ENCODE data around the gene TMEM132E. TPM values are rescaled to one million over a fixed set of nuclear protein-coding genes. Genes with fewer than 3 reads are reported as not detected.

The TMEM132E gene
- polyA plus RNA-seq, 2 of the 4 experiments (the other 2 are of a cell fraction): not detected

DNA sequence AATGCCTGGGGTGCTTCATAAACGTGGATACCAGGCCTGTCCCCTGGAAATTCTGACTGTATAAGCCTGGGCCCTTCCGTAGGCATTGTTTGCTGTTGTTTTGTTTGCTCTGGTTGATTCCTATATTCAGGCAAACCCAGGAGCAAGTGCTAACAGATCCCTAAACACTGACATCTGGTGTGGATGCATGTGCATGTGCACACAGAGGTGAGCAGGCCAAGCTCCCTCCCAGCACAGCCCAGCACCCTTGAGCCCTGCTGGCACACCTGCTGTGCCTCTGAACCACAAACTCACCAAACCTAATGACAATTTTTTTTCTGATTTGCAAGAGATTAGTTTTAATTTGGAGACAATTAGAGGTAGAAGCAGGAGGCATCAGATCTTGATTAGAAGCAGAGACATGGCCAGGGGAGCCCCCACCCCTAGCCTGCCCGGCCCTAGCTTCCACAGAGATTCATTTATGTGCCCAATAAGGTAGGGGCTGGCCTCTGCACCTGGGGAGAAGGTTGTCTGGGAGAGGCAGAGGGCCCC is 40.4 kb downstream of the TMEM132E start:
- no peak for FAIRE-seq
- H3K4me3 ChIP-seq: no peak overlapping the region
- WGBS (ENCODE audit: missing lambda C conversion rate): 26% methylated on average over 3 of the region's 3 CpGs
- no peaks in the 10 kb centered on the region for H3K9me3 ChIP-seq
- no peak overlapping the region for H3K4me2 ChIP-seq
- POLR2A ChIA-PET: no interaction called here
- CTCF ChIA-PET: interaction anchor here (0.5 to 2.3 kb wide), 2 partner anchors 19 to 920 kb away, joined by 3 to 8 read pairs; no protein-coding TSS in a partner anchor
- H3K27ac ChIP-seq: no peak overlapping the region
- DNase-seq (ENCODE audit: low read depth in 1 of 2, low spot score in 1 of 2): no peak
- TF ChIP-seq HOXB5 (CRISPR knock-in tag; IDR thresholded peaks at IDR 0.05): no peak
- TF ChIP-seq, protein P1, sequence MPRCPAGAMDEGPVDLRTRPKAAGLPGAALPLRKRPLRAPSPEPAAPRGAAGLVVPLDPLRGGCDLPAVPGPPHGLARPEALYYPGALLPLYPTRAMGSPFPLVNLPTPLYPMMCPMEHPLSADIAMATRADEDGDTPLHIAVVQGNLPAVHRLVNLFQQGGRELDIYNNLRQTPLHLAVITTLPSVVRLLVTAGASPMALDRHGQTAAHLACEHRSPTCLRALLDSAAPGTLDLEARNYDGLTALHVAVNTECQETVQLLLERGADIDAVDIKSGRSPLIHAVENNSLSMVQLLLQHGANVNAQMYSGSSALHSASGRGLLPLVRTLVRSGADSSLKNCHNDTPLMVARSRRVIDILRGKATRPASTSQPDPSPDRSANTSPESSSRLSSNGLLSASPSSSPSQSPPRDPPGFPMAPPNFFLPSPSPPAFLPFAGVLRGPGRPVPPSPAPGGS (IDR thresholded peaks at IDR 0.05): no peak
- no peak for TF ChIP-seq KDM5A (IDR thresholded peaks at IDR 0.05)
- TF ChIP-seq, protein P2, sequence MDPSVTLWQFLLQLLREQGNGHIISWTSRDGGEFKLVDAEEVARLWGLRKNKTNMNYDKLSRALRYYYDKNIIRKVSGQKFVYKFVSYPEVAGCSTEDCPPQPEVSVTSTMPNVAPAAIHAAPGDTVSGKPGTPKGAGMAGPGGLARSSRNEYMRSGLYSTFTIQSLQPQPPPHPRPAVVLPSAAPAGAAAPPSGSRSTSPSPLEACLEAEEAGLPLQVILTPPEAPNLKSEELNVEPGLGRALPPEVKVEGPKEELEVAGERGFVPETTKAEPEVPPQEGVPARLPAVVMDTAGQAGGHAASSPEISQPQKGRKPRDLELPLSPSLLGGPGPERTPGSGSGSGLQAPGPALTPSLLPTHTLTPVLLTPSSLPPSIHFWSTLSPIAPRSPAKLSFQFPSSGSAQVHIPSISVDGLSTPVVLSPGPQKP (IDR thresholded peaks at IDR 0.05; ENCODE audit: low read depth, low read length): no peak
- TF ChIP-seq, protein P3, sequence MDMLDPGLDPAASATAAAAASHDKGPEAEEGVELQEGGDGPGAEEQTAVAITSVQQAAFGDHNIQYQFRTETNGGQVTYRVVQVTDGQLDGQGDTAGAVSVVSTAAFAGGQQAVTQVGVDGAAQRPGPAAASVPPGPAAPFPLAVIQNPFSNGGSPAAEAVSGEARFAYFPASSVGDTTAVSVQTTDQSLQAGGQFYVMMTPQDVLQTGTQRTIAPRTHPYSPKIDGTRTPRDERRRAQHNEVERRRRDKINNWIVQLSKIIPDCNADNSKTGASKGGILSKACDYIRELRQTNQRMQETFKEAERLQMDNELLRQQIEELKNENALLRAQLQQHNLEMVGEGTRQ (IDR thresholded peaks at IDR 0.05): no peak
- no peak for TF ChIP-seq GATA3 (IDR thresholded peaks at IDR 0.05; ENCODE audit: borderline replicate concordance)
- TF ChIP-seq, protein P4, sequence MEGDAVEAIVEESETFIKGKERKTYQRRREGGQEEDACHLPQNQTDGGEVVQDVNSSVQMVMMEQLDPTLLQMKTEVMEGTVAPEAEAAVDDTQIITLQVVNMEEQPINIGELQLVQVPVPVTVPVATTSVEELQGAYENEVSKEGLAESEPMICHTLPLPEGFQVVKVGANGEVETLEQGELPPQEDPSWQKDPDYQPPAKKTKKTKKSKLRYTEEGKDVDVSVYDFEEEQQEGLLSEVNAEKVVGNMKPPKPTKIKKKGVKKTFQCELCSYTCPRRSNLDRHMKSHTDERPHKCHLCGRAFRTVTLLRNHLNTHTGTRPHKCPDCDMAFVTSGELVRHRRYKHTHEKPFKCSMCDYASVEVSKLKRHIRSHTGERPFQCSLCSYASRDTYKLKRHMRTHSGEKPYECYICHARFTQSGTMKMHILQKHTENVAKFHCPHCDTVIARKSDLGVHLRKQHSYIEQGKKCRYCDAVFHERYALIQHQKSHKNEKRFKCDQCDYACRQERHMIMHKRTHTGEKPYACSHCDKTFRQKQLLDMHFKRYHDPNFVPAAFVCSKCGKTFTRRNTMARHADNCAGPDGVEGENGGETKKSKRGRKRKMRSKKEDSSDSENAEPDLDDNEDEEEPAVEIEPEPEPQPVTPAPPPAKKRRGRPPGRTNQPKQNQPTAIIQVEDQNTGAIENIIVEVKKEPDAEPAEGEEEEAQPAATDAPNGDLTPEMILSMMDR (IDR thresholded peaks at IDR 0.05): no peak
- no peak for TF ChIP-seq RAD21 (conservative IDR thresholded peaks at IDR 0.05 in 1 of 2, IDR thresholded peaks at IDR 0.05 in 1 of 2)
- TF ChIP-seq CHD4 (IDR thresholded peaks at IDR 0.05; ENCODE audit: borderline replicate concordance): no peak
- no peak for TF ChIP-seq CBX8 (IDR thresholded peaks at IDR 0.05)
- no peak for ATAC-seq
- no peaks in the 10 kb centered on the region for H3K4me1 ChIP-seq

DNA sequence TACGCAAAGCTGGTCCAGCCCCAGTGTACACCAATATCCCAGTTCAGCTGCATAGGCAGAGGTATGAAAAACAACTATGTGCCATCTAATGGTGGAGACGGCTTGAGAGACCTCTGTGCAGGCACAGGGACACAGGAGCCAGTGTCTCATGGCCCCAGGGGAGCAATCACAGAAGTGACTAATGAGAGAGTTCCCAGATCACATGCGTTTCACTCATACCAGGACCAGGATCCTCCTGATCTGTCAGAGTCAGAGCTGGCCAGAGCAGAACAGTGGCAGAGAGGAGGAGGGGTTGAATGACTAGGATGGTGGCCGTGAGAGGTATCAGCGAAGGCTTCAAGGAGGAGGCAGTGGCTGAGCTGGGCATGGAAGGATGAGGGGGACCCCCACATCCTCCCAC is 41.1 kb downstream of the TMEM132E start:
- no peaks in the 10 kb centered on the region for H3K9me3 ChIP-seq
- no peaks in the 10 kb centered on the region for H3K4me1 ChIP-seq
- ChIA-PET POLR2A (no interaction called here), CTCF (interaction anchor here (0.7 to 2.3 kb wide), 3 partner anchors 12 to 491 kb away, joined by 3 to 8 read pairs (median 8); no protein-coding TSS in a partner anchor)
- 54% methylated on average over 5 of the region's 5 CpGs for WGBS (ENCODE audit: missing lambda C conversion rate)
- DNase-seq (ENCODE audit: low read depth in 1 of 2, low spot score in 1 of 2) (no peak), FAIRE-seq (no peak), ATAC-seq (no peak)
- no peak overlapping the region for H3K27ac ChIP-seq
- H3K4me3 ChIP-seq: no peak overlapping the region
- H3K4me2 ChIP-seq: no peak overlapping the region
- TF ChIP-seq HDAC2 (IDR thresholded peaks at IDR 0.05): no peak
- no peak for TF ChIP-seq ESRRA (IDR thresholded peaks at IDR 0.05; ENCODE audit: borderline replicate concordance, low read length)
- no peak for TF ChIP-seq ZSCAN20 (CRISPR knock-in tag; IDR thresholded peaks at IDR 0.05)
- TF ChIP-seq RCOR1 (IDR thresholded peaks at IDR 0.05; ENCODE audit: low read depth, low read length): no peak
- TF ChIP-seq, protein P5, sequence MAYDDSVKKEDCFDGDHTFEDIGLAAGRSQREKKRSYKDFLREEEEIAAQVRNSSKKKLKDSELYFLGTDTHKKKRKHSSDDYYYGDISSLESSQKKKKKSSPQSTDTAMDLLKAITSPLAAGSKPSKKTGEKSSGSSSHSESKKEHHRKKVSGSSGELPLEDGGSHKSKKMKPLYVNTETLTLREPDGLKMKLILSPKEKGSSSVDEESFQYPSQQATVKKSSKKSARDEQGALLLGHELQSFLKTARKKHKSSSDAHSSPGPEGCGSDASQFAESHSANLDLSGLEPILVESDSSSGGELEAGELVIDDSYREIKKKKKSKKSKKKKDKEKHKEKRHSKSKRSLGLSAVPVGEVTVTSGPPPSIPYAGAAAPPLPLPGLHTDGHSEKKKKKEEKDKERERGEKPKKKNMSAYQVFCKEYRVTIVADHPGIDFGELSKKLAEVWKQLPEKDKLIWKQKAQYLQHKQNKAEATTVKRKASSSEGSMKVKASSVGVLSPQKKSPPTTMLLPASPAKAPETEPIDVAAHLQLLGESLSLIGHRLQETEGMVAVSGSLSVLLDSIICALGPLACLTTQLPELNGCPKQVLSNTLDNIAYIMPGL (CRISPR knock-in tag; IDR thresholded peaks at IDR 0.05; ENCODE audit: borderline replicate concordance): no peak
- TF ChIP-seq NPAS2 (CRISPR knock-in tag; IDR thresholded peaks at IDR 0.05; ENCODE audit: borderline replicate concordance): no peak
- no peak for TF ChIP-seq CEBPB (IDR thresholded peaks at IDR 0.05)
- no peak for TF ChIP-seq KDM1A (IDR thresholded peaks at IDR 0.05; ENCODE audit: low read depth)
